Right renal pelvis (tissue), 4 donors: ENCODE data around the gene PWP1. TPM values are rescaled to one million over a fixed set of nuclear protein-coding genes. Genes with fewer than 3 reads are reported as not detected.

Source experiments
- DNase-seq, 4 donors: peaks; one replicate each; pipeline ENCODE4 v3.0.0-alpha.2; 2013; ENCODE audit warnings: low read depth in 4 of 4, low spot score in 3 of 4, missing footprints in 1 of 4
- polyA plus RNA-seq, 4 donors: library from polyadenylated mRNA; unstranded; fragments of 120-200 nt; gene quantifications; one replicate each; pipeline ENCODE4 v1.2.1, GENCODE V29; 2013; ENCODE audit not compliant: insufficient read length in 4 of 4

Gene PWP1
- polyA plus RNA-seq, result 10 to 100 TPM; 49.4 to 59.0 (median 57.4) TPM

DNA sequence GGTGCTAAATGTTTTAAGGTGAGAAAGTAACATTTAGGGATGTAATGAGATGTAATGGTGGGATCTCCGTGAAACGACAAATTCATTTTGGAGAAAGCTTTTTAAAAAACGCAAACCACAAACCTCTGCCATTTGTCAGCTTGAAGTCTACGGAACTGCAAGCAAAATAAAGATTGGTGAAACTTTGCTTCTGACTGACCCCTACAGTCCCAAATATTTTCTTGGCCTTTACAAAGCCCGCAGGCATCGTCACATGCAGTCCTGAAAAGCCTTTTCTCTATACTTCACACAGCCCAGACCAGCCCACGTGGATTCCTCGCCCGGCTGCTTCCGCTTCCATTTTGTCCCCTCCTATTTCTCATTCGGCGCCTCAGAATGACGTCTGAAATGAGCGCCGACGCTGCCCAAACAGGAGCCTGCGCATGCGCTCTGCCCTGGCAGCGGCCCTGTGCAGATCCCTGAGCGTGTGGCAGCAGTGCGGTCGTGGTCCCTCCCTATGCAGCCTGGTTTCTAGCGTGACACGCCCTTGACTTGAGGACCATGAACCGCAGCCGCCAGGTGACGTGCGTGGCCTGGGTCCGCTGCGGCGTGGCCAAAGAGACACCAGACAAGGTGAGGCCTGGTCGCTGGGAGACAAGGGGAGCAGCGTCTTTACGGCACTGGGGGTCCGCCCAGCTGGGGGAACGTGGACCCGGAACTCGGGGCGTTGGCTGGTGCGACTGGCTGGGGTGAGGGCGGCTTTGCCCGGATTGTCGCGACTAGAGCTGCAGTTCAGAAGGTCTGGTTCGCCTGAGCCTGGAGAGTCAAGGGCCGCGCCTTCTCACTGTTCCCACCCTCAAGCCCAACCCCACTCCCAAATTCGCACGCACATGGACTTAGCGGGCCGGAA is at the start of gene PWP1:
TSS of gene PWP1 (plus strand) at position 440 of the 889 bp plus-strand sequence. CDS start at position 541, 101 bp downstream.
- peak; percentile 95 to 98 (median 96) for DNase-seq

GRCh38 chr12:107641154-107641553 is 44.4 kb upstream of the PWP1 start:
- no peak for DNase-seq

GRCh38 chr12:107642240-107642639 is 43.4 kb upstream of the PWP1 start:
- no peak for DNase-seq

GRCh38 chr12:107645630-107646333 is 39.8 kb upstream of the PWP1 start:
- DNase-seq, result no peak

- no peak for DNase-seq
Observed at GRCh38 chr12:107646436-107646835, 39.2 kb upstream of the PWP1 start.

- peak in 2 of 4 donors; percentile 36 to 39 for DNase-seq
Observed at GRCh38 chr12:107649661-107650061, 35.9 kb upstream of the PWP1 start.

DNA sequence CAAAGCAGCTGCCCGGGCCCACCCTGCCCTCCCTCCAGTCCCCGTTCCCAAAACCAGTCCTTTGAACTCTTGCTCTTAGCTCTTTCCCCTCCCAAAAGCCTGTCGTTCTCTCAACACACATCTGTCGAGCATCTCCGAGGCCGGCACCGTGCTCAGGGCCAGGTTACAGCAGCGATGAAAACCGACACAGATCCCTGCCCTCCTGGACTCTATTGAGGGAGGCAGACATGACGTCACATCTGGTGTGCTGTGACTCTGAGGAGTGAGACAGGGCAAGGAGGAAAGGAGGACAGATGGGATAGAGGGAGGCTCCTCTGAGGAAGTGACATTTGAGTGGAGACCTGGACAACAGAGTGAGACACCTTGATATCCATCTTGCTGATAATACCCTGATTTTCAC is 34.6 kb upstream of the PWP1 start:
- DNase-seq, result no peak

DNA sequence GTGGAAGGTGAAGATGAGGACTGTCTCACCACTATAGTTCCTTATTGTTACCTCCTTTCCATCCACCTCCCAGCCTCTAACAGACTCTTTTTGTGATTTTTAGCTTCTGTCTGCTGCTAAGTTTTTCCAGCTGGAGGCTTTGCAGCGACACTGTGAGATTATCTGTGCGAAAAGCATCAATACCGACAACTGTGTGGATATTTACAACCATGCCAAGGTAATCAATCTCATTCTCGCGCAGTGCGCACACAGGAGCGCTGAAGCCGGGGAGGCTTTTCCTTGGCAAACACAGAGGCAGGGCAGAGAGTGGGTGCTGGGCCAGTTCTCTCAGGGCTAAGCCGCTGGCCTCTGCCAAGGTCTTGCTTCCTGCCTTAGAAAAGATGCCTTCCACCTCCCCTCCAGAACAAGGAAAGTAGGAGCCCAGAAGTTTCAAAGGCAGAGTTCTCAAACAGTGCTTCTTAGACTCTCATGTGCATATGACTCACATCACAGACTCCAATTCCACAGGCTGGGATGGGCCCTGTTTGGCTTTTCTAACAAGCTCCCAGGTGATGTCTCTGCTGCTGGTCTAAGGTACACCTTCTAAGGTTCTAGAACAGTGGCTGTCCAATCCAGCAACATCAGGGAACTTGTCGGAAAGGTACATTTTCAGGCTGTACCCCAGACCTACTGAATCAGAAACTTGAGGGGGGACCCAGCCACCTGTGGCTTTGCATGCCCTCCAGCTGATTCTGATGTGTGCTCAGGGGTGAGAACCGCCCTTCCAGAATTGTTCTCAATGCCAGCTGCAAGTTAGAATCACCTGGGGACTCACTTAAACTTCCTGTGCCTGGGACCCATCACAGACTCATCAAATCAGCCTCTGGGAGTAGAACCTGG is 33.8 kb upstream of the PWP1 start:
- DNase-seq, result no peak

DNA sequence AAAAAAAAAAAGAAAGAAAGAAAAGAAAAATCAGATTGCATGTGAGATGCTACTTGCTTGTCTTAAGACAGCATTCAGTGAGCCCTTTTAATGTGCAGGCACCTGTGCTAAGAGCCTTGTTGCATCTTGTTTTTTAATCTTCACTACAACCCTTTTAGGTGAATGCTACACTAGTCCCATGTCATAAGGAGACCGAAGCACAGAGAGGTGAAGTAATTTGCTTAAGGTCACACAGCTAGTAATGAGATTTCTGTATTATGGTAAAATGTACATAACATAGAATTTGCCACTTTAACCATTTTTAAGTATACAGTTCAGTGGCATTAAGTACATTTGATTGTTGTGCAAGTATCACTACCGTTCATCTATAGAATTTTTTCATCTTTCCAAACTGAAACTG is 32.1 kb upstream of the PWP1 start:
- DNase-seq, result no peak

GRCh38 chr12:107654873-107655272 is 30.7 kb upstream of the PWP1 start:
- DNase-seq, result no peak

GRCh38 chr12:107655281-107656065 is 30.1 kb upstream of the PWP1 start:
- DNase-seq, result no peak

GRCh38 chr12:107656302-107656701 is 29.3 kb upstream of the PWP1 start:
- DNase-seq, result no peak

DNA sequence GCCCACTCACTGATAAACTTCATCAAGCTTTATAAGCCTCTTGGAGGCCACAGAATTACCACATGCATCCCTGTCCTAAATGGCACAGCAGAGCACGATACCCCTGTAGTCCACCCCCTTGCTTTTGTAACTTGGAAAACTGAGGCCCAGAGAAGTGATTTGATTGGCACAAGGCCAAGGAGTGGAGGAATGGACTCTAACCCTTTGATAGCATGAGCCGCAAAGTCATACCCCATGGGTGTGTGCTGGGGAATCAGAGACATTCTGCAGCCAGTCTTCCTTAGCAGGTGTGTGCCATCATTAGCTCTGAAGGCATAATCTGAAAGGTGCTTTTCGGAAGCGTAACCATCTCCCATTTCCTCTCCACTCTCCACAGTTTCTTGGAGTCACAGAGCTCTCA is 28.5 kb upstream of the PWP1 start:
- DNase-seq, result no peak

GRCh38 chr12:107657621-107658020 is 28.0 kb upstream of the PWP1 start:
- no peak for DNase-seq

GRCh38 chr12:107660235-107660634 is 25.4 kb upstream of the PWP1 start:
- DNase-seq, result no peak

DNA sequence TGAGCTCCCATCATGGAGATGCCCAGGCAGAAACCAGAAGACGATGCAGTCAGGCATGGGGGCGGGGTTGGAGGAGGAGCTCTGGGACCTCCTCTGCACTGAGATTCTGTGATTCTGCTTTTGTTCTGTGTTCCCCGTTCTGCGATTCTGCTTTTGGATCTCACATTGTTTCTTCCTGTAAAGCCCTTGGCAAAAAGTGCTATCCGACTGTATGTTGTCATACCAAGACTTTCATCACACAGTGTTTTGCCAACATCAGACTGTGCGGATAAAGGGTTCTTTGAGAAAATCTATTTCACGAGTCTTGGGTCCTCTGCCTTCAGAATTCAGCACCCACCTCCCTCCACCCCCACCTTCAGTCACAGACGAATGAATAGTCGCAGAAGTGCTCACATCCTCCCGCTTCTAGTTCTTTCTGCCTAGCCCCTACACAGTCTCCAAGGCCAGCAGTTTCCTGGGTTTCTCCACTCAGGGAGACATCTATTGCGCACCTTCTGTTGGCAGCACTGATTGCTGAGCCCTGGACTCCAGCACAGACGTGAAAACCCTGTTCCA is 24.7 kb upstream of the PWP1 start:
- DNase-seq, result no peak

DNA sequence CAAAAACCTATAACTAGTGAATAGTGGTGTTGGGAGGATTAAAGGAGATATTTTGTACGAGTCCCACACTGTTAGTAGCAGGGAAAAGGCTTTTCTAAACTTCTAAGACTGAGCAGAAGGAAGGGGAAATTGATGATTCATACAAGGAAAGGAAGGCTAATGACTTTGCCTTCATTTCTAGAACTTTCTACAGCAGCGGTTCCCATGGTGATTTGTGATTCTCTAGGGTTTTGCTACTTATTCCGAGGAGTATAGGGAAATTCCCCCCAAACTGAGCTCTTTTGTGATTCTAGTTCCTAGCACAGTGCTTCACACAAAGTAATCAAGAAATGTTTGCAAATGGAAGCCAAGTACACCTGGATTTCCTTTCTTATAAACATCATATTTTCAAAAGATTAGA is 23.8 kb upstream of the PWP1 start:
- no peak for DNase-seq

DNA sequence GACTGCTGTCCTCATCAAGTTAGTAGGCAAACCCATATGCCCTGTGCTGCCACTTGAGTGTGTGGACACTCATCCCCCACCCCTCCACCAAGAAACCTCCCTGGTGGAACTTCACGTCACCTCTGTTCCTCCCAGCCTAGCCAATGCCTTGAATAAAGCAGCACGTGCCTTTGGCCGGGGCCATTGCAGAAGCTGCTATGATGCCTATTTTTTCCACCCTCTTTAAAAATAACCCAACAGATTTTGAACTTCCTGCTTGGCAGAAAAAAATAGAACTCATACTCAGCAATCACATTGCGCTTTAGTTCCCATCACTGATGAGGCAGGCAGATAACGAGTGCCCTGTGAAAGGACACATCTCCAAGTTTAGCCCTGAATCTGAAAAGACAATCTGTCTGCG is 23.1 kb upstream of the PWP1 start:
- DNase-seq, result no peak

DNA sequence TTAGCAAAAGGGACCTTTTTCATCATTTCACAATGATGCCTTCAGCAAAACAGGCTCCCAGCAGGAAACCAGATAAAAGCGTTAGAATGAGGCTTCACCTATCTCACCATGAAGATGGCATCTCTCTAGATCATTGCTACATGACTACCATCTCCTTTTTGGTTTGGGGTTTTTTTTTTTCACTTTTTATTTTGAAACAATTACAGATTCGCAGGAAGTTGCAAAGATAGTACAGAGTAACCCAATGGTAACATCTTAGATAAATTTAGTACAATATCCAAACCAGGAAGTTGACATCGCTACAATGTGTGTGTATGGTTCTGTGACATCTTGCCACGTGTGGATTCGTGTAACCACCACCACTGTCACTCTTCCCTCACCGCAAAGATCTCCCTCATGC is 22.3 kb upstream of the PWP1 start:
- no peak for DNase-seq

- DNase-seq, result no peak
Observed at GRCh38 chr12:107666009-107666408, 19.6 kb upstream of the PWP1 start.
